IMR-90 (cell line): ENCODE results near the gene CST3. TPM values are rescaled to one million over a fixed set of nuclear protein-coding genes. Genes with fewer than 3 reads are reported as not detected.
"Not testable (repeated sequence)": the region's sequence is repeated elsewhere in the genome, so short reads cannot be mapped to it uniquely, and the experiment has no call there.

Experiments used
- ATAC-seq: fragments of 200-7000 bp; cut with Tn5 transposase; 2 replicates; pipeline ENCODE4 v1.9.1; 2020; ENCODE audit warnings: low read depth, mild to moderate bottlenecking, moderate library complexity
- BruUV-seq: library from RNA; stranded (reverse); fragments of 400-500 nt; replicated peaks from 2 replicates; lab custom pipeline; 2021; lab: Mats Ljungman, UMichigan
- CTCF ChIA-PET: fragments of 300-600 bp; formaldehyde crosslinking; extraction: SDS; loops from one replicate; lab custom pipeline; 2021; ENCODE audit warnings: antibody characterized with exemption; lab: Yijun Ruan, JAX
- POLR2A ChIA-PET: fragments of 300-600 bp; sonication (Branson Sonifier 250); formaldehyde crosslinking; loops from one replicate; lab custom pipeline; 2022; ENCODE audit warnings: antibody characterized with exemption; ENCODE audit not compliant: unreplicated experiment; lab: Charles Lee
- DNase-seq: peaks from one replicate; pipeline ENCODE4 v3.0.0; 2013
- H2AFZ ChIP-seq: replicated peaks from 2 replicates; pipeline ENCODE3; 2013; ENCODE audit warnings: low read length, mild to moderate bottlenecking; ENCODE audit not compliant: poor library complexity
- H2AK5ac ChIP-seq: 2 replicates; pipeline ENCODE4 v1.6.1; 2013; ENCODE audit warnings: low read depth, low read length, inconsistent platforms
- H2AK9ac ChIP-seq: replicated peaks from 2 replicates; pipeline ENCODE3; 2013; ENCODE audit warnings: mild to moderate bottlenecking, low read depth, low read length, moderate library complexity; ENCODE audit not compliant: poor library complexity
- H2BK120ac ChIP-seq: 2 replicates; pipeline ENCODE4 v1.6.1; 2013; ENCODE audit warnings: low read depth, low read length, inconsistent platforms
- H2BK15ac ChIP-seq: 3 replicates; pipeline ENCODE4 v1.6.1; 2013; ENCODE audit warnings: low read depth, low read length, inconsistent platforms
- H2BK20ac ChIP-seq: 2 replicates; pipeline ENCODE4 v1.6.1; 2013; ENCODE audit warnings: low read depth, mild to moderate bottlenecking, inconsistent platforms, low read length, moderate library complexity
- H2BK5ac ChIP-seq: 2 replicates; pipeline ENCODE4 v1.6.1; 2013; ENCODE audit warnings: mild to moderate bottlenecking, low read depth, low read length, inconsistent platforms; ENCODE audit not compliant: poor library complexity, severe bottlenecking
- H3K14ac ChIP-seq: replicated peaks from 2 replicates; pipeline ENCODE4 v1.6.1; 2013; ENCODE audit warnings: low read depth, low read length, inconsistent platforms
- H3K18ac ChIP-seq: 2 replicates; pipeline ENCODE4 v1.6.1; 2013; ENCODE audit warnings: low read depth, low read length, control low read depth
- H3K23ac ChIP-seq: 2 replicates; pipeline ENCODE4 v1.6.1; 2013; ENCODE audit warnings: low read depth, low read length, inconsistent platforms
- H3K27ac ChIP-seq: 2 replicates; pipeline ENCODE4 v1.5.1; 2013; ENCODE audit warnings: mild to moderate bottlenecking, control low read depth, low read length; ENCODE audit not compliant: insufficient read depth
- H3K27me3 ChIP-seq: 2 replicates; pipeline ENCODE4 v1.6.1; 2013; ENCODE audit warnings: low read length; ENCODE audit not compliant: control insufficient read depth, insufficient read depth
- H3K36me3 ChIP-seq: 2 replicates; pipeline ENCODE4 v1.6.1; 2013; ENCODE audit warnings: low read length, mixed read lengths; ENCODE audit not compliant: control insufficient read depth, insufficient read depth
- H3K4ac ChIP-seq: 2 replicates; pipeline ENCODE4 v1.6.1; 2013; ENCODE audit warnings: low read depth, low read length, inconsistent platforms
- H3K4me1 ChIP-seq: 2 replicates; pipeline ENCODE4 v1.6.1; 2013; ENCODE audit warnings: low read length, mixed read lengths; ENCODE audit not compliant: control insufficient read depth, insufficient read depth
- H3K4me2 ChIP-seq: 2 replicates; pipeline ENCODE4 v1.6.1; 2013; ENCODE audit warnings: low read depth, mild to moderate bottlenecking, control low read depth, low read length, moderate library complexity
- H3K4me3 ChIP-seq: 2 replicates; pipeline ENCODE4 v1.5.1; 2013; ENCODE audit warnings: low read depth, mild to moderate bottlenecking, control low read depth, low read length, moderate library complexity; ENCODE audit not compliant: insufficient read depth
- H3K56ac ChIP-seq: 2 replicates; pipeline ENCODE4 v1.6.1; 2013; ENCODE audit warnings: low read length, inconsistent platforms; ENCODE audit not compliant: insufficient read depth; ENCODE audit errors: extremely low read depth
- H3K79me1 ChIP-seq, 2 experiments: 2 replicates each; pipeline ENCODE4 v1.6.1; 2013; ENCODE audit warnings: low read length in 2 of 2, inconsistent platforms in 1 of 2, low read depth in 1 of 2
- H3K9ac ChIP-seq: 2 replicates; pipeline ENCODE4 v1.6.1; 2013; ENCODE audit warnings: low read depth, low read length, control low read depth
- H3K9me1 ChIP-seq: 2 replicates; pipeline ENCODE4 v1.6.1; 2013; ENCODE audit warnings: low read length, inconsistent platforms; ENCODE audit not compliant: insufficient read depth
- H3K9me3 ChIP-seq: 2 replicates; pipeline ENCODE4 v1.6.1; 2013; ENCODE audit warnings: low read length; ENCODE audit not compliant: control insufficient read depth, insufficient read depth
- H4K20me1 ChIP-seq: 2 replicates; pipeline ENCODE4 v1.6.1; 2013; ENCODE audit warnings: low read length, inconsistent platforms; ENCODE audit not compliant: insufficient read depth
- H4K5ac ChIP-seq: 2 replicates; pipeline ENCODE4 v1.6.1; 2013; ENCODE audit warnings: mild to moderate bottlenecking, low read depth, low read length, control low read depth
- H4K8ac ChIP-seq, 2 experiments: 2 replicates each; pipeline ENCODE4 v1.6.1; 2013; ENCODE audit warnings: low read depth in 2 of 2, low read length in 2 of 2, control low read depth in 1 of 2, inconsistent platforms in 1 of 2
- H4K91ac ChIP-seq: 2 replicates; pipeline ENCODE4 v1.6.1; 2013; ENCODE audit warnings: low read depth, low read length, inconsistent platforms; ENCODE audit not compliant: insufficient read depth
- WGBS, 2 experiments: methylation state at CpG; one replicate each; pipeline versions ENCODE4 v1.1.5 to v1.1.7; 2013; ENCODE audit warnings: missing lambda C conversion rate in 2 of 2; ENCODE audit not compliant: insufficient read length in 1 of 2; ENCODE audit errors: extremely low coverage in 2 of 2; 5-methylcytosine and 5-hydroxymethylcytosine counted together
- dilution Hi-C: fragments of 300-500 bp; cut with HindIII; formaldehyde crosslinking; loops from one replicate; pipeline ENCODE4 v1.14.3; 2018; ENCODE audit warnings: low sequenced_read_pairs; ENCODE audit not compliant: unreplicated experiment
- in situ Hi-C: fragments of 300-500 bp; cut with MboI; formaldehyde crosslinking; loops from 3 replicates; pipeline ENCODE4 v1.14.3; 2019; ENCODE audit warnings: low sequenced_read_pairs, inconsistent platforms, mixed read lengths
- intact Hi-C: fragments of 100-400 bp; cut with micrococcal nuclease; formaldehyde crosslinking; loops from 2 replicates; pipeline ENCODE4 v1.10.0; 2022
- polyA plus RNA-seq, 3 experiments: library from polyadenylated mRNA; depleted of rRNA; stranded (reverse); fragments of >200 nt; gene quantifications; 2 replicates each; pipeline ENCODE4 v1.2.3, GENCODE V29; 2012; ENCODE audit warnings: low replicate concordance in 1 of 3
- total RNA-seq: library from RNA; depleted of rRNA; stranded (reverse); fragments of >200 nt; gene quantifications from 2 replicates; pipeline ENCODE4 v1.2.3, GENCODE V29; 2012

CST3 gene
- total and polyA plus RNA-seq, 2 of the 4 experiments (the other 2 are of a cell fraction), result 26.0 to 471 TPM

- BruUV-seq, H3K9me1 ChIP-seq, H3K27ac ChIP-seq, H4K20me1 ChIP-seq, H3K4me1 ChIP-seq, H3K23ac ChIP-seq, H2BK15ac ChIP-seq, H3K27me3 ChIP-seq, H3K18ac ChIP-seq, dilution Hi-C loops, DNase-seq, H4K8ac ChIP-seq, H3K4ac ChIP-seq, H2BK120ac ChIP-seq, H4K5ac ChIP-seq, H3K4me3 ChIP-seq, H3K56ac ChIP-seq, ATAC-seq, in situ Hi-C loops, H2BK5ac ChIP-seq, POLR2A ChIA-PET, intact Hi-C loops, H3K9me3 ChIP-seq, H3K14ac ChIP-seq, H3K79me1 ChIP-seq, H2AK9ac ChIP-seq, H3K36me3 ChIP-seq, H2AK5ac ChIP-seq, H2AFZ ChIP-seq, H2BK20ac ChIP-seq, H4K91ac ChIP-seq: not testable (repeated sequence)
- CTCF ChIA-PET, result interaction anchor here (1.1 kb wide), 1 partner anchor 21 kb away, joined by 3 read pairs; no protein-coding TSS in a partner anchor
- WGBS, 2 experiments, result no CpG with 5 or more reads among the region's 3 CpGs
- Histone ChIP-seq H3K9ac (0 out of 2 replicates have a peak overlapping the region, but pooled peaks have one; percentile 94), H3K4me2 (peak overlapping the region; percentile 100; the same call in 1 of the 2 replicates)
Measured at GRCh38 chr20:23622401-23622800, 15.4 kb downstream of the CST3 start.

DNA sequence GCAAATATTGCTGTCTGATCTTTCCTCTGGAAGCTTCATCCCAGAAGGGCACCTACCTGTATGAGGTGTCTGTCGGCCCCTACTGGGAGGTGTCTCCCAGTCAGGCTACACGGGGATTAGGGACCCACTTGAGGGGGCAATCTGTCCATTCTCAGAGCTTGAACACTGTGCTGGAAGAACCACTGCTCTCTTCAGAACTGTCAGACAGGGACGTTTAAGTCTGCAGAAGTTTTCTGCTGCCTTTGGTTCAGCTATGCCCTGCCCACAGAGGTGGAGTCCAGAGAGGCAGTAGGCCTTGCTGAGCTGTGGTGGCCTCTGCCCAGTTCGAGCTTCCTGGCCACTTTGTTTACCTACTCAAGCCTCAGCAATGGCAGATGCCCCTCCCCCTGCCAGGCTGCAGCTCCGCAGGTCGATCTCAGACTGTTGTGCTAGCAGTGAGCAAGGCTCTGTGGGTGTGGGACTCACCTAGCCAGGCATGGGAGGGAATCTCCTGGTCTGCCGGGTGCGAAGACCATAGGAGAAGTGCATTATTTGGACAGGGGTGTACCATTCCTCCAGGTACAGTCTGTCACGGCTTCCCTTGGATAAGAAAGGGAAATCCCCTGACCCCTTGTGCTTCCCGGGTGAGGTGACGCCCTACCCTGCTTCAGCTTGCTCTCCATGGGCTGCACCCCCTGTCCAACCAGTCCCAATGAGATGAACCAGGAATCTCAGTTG lies 16.9 kb downstream of the CST3 start:
- H3K36me3 ChIP-seq, H3K27ac ChIP-seq, H3K9me1 ChIP-seq, H3K23ac ChIP-seq, H2BK20ac ChIP-seq, H3K9ac ChIP-seq, H4K20me1 ChIP-seq, H3K4me1 ChIP-seq, H2BK120ac ChIP-seq, H3K18ac ChIP-seq, H4K91ac ChIP-seq, BruUV-seq, H3K4ac ChIP-seq, H4K5ac ChIP-seq, dilution Hi-C loops, H2AK5ac ChIP-seq, H3K56ac ChIP-seq, H2BK5ac ChIP-seq, H3K9me3 ChIP-seq, H3K4me3 ChIP-seq, DNase-seq, ATAC-seq, H3K14ac ChIP-seq, H3K79me1 ChIP-seq, H3K4me2 ChIP-seq, H2AFZ ChIP-seq, H2BK15ac ChIP-seq, H2AK9ac ChIP-seq, intact Hi-C loops, in situ Hi-C loops, H3K27me3 ChIP-seq, H4K8ac ChIP-seq: not testable (repeated sequence)
- POLR2A ChIA-PET, result interaction anchor here (0.6 to 1.1 kb wide), 2 partner anchors 9 to 235 kb away, joined by 3 to 5 read pairs; no protein-coding TSS in a partner anchor
- 85% methylated on average over 5 of the region's 11 CpGs; no CpG with 5 or more reads in 1 of the 2 experiments for WGBS, 2 experiments
- CTCF ChIA-PET, result interaction anchor here (1.1 kb wide), 1 partner anchor 179 kb away, joined by 3 read pairs; no protein-coding TSS in a partner anchor
